Hepatocyte (in vitro differentiated cells): ENCODE data around the gene SIK2. TPM values are rescaled to one million over a fixed set of nuclear protein-coding genes. Genes with fewer than 3 reads are reported as not detected.

ENCODE experiments used
- DNase-seq: peaks from one replicate; pipeline ENCODE4 v3.0.0-alpha.2; 2016; ENCODE audit warnings: low spot score
- H2AFZ ChIP-seq: fragments of 200-600 bp; sonication (generic); 2 replicates; pipeline ENCODE4 v1.6.0; 2016; ENCODE audit warnings: antibody characterized with exemption, mild to moderate bottlenecking
- H3K27ac ChIP-seq: fragments of 200-600 bp; sonication (generic); 2 replicates; pipeline ENCODE4 v1.5.1; 2016; ENCODE audit warnings: mild to moderate bottlenecking
- H3K27me3 ChIP-seq: fragments of 200-600 bp; sonication (generic); 2 replicates; pipeline ENCODE4 v1.6.1; 2016
- H3K36me3 ChIP-seq: fragments of 200-600 bp; sonication (generic); replicated peaks from 2 replicates; pipeline ENCODE4 v1.5.1; 2016; ENCODE audit warnings: low read depth; ENCODE audit not compliant: insufficient read depth
- H3K4me1 ChIP-seq: fragments of 200-600 bp; sonication (generic); 2 replicates; pipeline ENCODE4 v1.5.1; 2016; ENCODE audit warnings: mild to moderate bottlenecking, moderate library complexity; ENCODE audit not compliant: insufficient read depth
- H3K4me2 ChIP-seq: fragments of 200-600 bp; sonication (generic); 2 replicates; pipeline ENCODE4 v1.6.0; 2016
- H3K4me3 ChIP-seq: fragments of 200-600 bp; sonication (generic); 2 replicates; pipeline ENCODE4 v1.5.1; 2016; ENCODE audit warnings: mild to moderate bottlenecking
- H3K79me2 ChIP-seq: fragments of 200-600 bp; sonication (generic); 2 replicates; pipeline ENCODE4 v1.6.0; 2017; ENCODE audit warnings: mild to moderate bottlenecking
- H3K9me2 ChIP-seq: fragments of 200-600 bp; sonication (generic); replicated peaks from 2 replicates; pipeline ENCODE4 v1.6.0; 2017; ENCODE audit warnings: mild to moderate bottlenecking; ENCODE audit not compliant: insufficient read depth
- H3K9me3 ChIP-seq: fragments of 200-600 bp; sonication (generic); 2 replicates; pipeline ENCODE4 v1.5.1; 2016; ENCODE audit warnings: low read depth, mild to moderate bottlenecking
- H4K20me1 ChIP-seq: fragments of 200-600 bp; sonication (generic); 2 replicates; pipeline ENCODE4 v1.6.0; 2016; ENCODE audit warnings: mild to moderate bottlenecking; ENCODE audit not compliant: insufficient read depth, poor library complexity, severe bottlenecking
- CTCF ChIP-seq: fragments of 200-600 bp; sonication (generic); IDR thresholded peaks from 2 replicates; pipeline ENCODE4 v1.5.1; 2016; ENCODE audit warnings: antibody characterized with exemption, mild to moderate bottlenecking; ENCODE audit not compliant: poor library complexity
- EZH2 ChIP-seq: fragments of 200-600 bp; sonication (generic); IDR thresholded peaks from 2 replicates; pipeline ENCODE4 v1.6.1; 2016; ENCODE audit warnings: antibody characterized with exemption, mild to moderate bottlenecking, borderline replicate concordance
- EZH2phosphoT487 ChIP-seq: fragments of 200-600 bp; sonication (generic); IDR thresholded peaks from one replicate; pipeline ENCODE4 v1.6.1; 2018; ENCODE audit warnings: antibody characterized with exemption, mild to moderate bottlenecking, low read depth, moderate library complexity; ENCODE audit not compliant: unreplicated experiment, severe bottlenecking
- WGBS: methylation state at CpG from one replicate; pipeline ENCODE4 v1.1.6; 2016; ENCODE audit warnings: low lambda C conversion rate; ENCODE audit errors: missing lambda C conversion rate; 5-methylcytosine and 5-hydroxymethylcytosine counted together
- polyA plus RNA-seq: library from polyadenylated mRNA; unstranded; fragments of >200 nt; fragmentation: Nextera tagmentation; extraction: Ambion mirVana; gene quantifications from 2 replicates; pipeline ENCODE4 v1.2.1, GENCODE V29; 2016
- total RNA-seq: library from RNA; depleted of rRNA; stranded (reverse); fragments of >200 nt; gene quantifications from 2 replicates; pipeline ENCODE4 v1.2.3, GENCODE V29; 2014

The SIK2 gene
- total and polyA plus RNA-seq, 2 experiments from 2014 or later, result 3.1 to 22.2 TPM

- H3K27ac ChIP-seq, result no peak overlapping the region
Observed at GRCh38 chr11:111725621-111726020, 123.4 kb downstream of the SIK2 start.

GRCh38 chr11:111726301-111726713 is 124.1 kb downstream of the SIK2 start:
- no peaks in the 10 kb centered on the region for H3K36me3 ChIP-seq
- H3K27me3 ChIP-seq, result no peaks in the 10 kb centered on the region
- H3K4me3 ChIP-seq, result no peak overlapping the region
- WGBS, result 92% methylated on average over 9 of the region's 9 CpGs
- no peak overlapping the region for H3K4me2 ChIP-seq
- peaks cover 19% of the 10 kb centered on the region for H3K4me1 ChIP-seq
- no peaks in the 10 kb centered on the region for H3K9me2 ChIP-seq
- no peak overlapping the region for H3K27ac ChIP-seq
- H3K9me3 ChIP-seq, result no peaks in the 10 kb centered on the region
- DNase-seq, result no peak
- H3K79me2 ChIP-seq, result no peaks in the 10 kb centered on the region
- H2AFZ ChIP-seq, result no peak overlapping the region
- H4K20me1 ChIP-seq, result no peaks in the 10 kb centered on the region
- TF ChIP-seq EZH2phosphoT487, result no peak
- no peak for TF ChIP-seq EZH2
- TF ChIP-seq CTCF, result no peak

More at GRCh38 chr11:111725621-111726020, 123.4 kb downstream of the SIK2 start:
- DNase-seq, result no peak
- Histone ChIP-seq H2AFZ (no peak overlapping the region), H4K20me1 (no peaks in the 10 kb centered on the region), H3K9me3 (no peaks in the 10 kb centered on the region), H3K4me2 (no peak overlapping the region), H3K27me3 (no peaks in the 10 kb centered on the region), H3K4me1 (peaks cover 19% of the 10 kb centered on the region), H3K36me3 (no peaks in the 10 kb centered on the region), H3K4me3 (no peak overlapping the region), H3K79me2 (no peaks in the 10 kb centered on the region), H3K9me2 (no peaks in the 10 kb centered on the region)
- 92% methylated on average over 10 of the region's 10 CpGs for WGBS
- TF ChIP-seq EZH2phosphoT487 (no peak), CTCF (no peak), EZH2 (no peak)

GRCh38 chr11:111727431-111727830 is 125.2 kb downstream of the SIK2 start:
- H3K9me2 ChIP-seq, result no peaks in the 10 kb centered on the region
- H3K27ac ChIP-seq, result no peak overlapping the region
- H3K27me3 ChIP-seq, result no peaks in the 10 kb centered on the region
- no peaks in the 10 kb centered on the region for H3K79me2 ChIP-seq
- H3K9me3 ChIP-seq, result no peaks in the 10 kb centered on the region
- WGBS, result 87% methylated on average over 7 of the region's 7 CpGs
- DNase-seq, result no peak
- no peak overlapping the region for H2AFZ ChIP-seq
- no peak overlapping the region for H3K4me3 ChIP-seq
- H3K4me1 ChIP-seq, result peaks cover 14% of the 10 kb centered on the region
- no peaks in the 10 kb centered on the region for H4K20me1 ChIP-seq
- TF ChIP-seq CTCF (no peak), EZH2 (no peak), EZH2phosphoT487 (no peak)
- no peaks in the 10 kb centered on the region for H3K36me3 ChIP-seq
- H3K4me2 ChIP-seq, result no peak overlapping the region
